ENCODE data around the gene CD2AP. TPM values are rescaled to one million over a fixed set of nuclear protein-coding genes. Genes with fewer than 3 reads are reported as not detected.
A peak's percentile ranks its signal among the peaks of the same experiment; 100 is the strongest.

Gene CD2AP
- total and polyA plus RNA-seq, 9 of the 15 experiments (the other 6 are each of a cell fraction or from before 2014, with no cell fraction given) = 9.4 to 69.7 (median 38.7) TPM

DNA sequence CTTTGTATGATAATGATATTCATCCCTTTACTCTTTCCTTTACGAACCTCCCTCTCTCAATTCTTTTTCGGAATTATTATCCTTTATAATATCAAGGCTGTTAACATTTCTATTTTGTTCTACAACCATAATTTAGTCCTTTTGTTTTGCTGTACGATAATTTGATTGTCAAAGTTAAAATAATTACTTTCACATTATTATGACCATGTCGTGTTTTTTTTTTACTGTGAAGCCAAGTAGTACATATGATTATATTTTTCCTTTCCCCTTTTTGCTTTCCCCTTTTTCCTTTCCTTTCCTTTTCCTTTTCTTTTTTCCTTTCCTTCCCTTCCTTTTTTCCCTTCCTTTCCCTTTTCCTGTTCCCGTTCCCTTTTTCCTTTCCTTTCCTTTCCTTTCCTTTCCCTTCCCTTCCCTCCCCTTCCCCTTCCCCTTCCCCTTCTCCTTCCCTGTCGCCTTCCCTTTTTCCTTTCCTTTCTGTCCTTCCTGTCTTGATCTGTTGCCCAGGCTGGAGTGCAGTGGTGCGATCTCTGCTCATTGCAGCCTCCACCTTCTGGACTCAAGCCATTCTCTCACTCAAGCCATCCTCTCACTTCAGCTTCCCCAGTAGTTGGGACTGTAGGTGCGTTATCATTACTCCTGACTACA, 19.5 kb downstream of the CD2AP start (continued):
- TF ChIP-seq, protein P1, sequence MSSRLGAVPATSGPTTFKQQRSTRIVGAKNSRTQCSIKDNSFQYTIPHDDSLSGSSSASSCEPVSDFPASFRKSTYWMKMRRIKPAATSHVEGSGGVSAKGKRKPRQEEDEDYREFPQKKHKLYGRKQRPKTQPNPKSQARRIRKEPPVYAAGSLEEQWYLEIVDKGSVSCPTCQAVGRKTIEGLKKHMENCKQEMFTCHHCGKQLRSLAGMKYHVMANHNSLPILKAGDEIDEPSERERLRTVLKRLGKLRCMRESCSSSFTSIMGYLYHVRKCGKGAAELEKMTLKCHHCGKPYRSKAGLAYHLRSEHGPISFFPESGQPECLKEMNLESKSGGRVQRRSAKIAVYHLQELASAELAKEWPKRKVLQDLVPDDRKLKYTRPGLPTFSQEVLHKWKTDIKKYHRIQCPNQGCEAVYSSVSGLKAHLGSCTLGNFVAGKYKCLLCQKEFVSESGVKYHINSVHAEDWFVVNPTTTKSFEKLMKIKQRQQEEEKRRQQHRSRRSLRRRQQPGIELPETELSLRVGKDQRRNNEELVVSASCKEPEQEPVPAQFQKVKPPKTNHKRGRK (tag; IDR thresholded peaks at IDR 0.05) = peak; percentile 98
- peak; percentile 67; the same call in 1 of the 2 replicates for TF ChIP-seq NFIC (IDR thresholded peaks at IDR 0.05)
- 0 out of 4 replicates have a peak, but pooled peaks of 1 of the 2 experiments have one; percentile 18 for TF ChIP-seq FOXK2 (conservative IDR thresholded peaks at IDR 0.05 in 1 of 2, IDR thresholded peaks at IDR 0.05 in 1 of 2; ENCODE audit: low read depth in 2 of 2)
- TF ChIP-seq SUPT5H (IDR thresholded peaks at IDR 0.05) = peak; percentile 38
- TF ChIP-seq MTF1 (CRISPR knock-in tag; IDR thresholded peaks at IDR 0.05; ENCODE audit: borderline replicate concordance) = no peak
- TF ChIP-seq MCM7 (IDR thresholded peaks at IDR 0.05) = peak in 1 of 2 experiments; percentile 92; a peak in 1 of 4 replicates
- peak; percentile 16 for TF ChIP-seq TAF9B (IDR thresholded peaks at IDR 0.05; ENCODE audit: partially characterized antibody)
- TF ChIP-seq, protein P2, sequence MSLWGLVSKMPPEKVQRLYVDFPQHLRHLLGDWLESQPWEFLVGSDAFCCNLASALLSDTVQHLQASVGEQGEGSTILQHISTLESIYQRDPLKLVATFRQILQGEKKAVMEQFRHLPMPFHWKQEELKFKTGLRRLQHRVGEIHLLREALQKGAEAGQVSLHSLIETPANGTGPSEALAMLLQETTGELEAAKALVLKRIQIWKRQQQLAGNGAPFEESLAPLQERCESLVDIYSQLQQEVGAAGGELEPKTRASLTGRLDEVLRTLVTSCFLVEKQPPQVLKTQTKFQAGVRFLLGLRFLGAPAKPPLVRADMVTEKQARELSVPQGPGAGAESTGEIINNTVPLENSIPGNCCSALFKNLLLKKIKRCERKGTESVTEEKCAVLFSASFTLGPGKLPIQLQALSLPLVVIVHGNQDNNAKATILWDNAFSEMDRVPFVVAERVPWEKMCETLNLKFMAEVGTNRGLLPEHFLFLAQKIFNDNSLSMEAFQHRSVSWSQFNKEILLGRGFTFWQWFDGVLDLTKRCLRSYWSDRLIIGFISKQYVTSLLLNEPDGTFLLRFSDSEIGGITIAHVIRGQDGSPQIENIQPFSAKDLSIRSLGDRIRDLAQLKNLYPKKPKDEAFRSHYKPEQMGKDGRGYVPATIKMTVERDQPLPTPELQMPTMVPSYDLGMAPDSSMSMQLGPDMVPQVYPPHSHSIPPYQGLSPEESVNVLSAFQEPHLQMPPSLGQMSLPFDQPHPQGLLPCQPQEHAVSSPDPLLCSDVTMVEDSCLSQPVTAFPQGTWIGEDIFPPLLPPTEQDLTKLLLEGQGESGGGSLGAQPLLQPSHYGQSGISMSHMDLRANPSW (CRISPR knock-in tag; IDR thresholded peaks at IDR 0.05) = no peak
- TF ChIP-seq LARP7 (IDR thresholded peaks at IDR 0.05) = peak; percentile 99
- peak; percentile 62; the same call in 1 of the 2 replicates for TF ChIP-seq DPF2 (IDR thresholded peaks at IDR 0.05)
- 0 out of 2 replicates have a peak, but pooled peaks have one; percentile 54 for TF ChIP-seq ZC3H8 (IDR thresholded peaks at IDR 0.05)
- no peak for TF ChIP-seq ZNF140 (CRISPR knock-in tag; IDR thresholded peaks at IDR 0.05)
- TF ChIP-seq, protein P3, sequence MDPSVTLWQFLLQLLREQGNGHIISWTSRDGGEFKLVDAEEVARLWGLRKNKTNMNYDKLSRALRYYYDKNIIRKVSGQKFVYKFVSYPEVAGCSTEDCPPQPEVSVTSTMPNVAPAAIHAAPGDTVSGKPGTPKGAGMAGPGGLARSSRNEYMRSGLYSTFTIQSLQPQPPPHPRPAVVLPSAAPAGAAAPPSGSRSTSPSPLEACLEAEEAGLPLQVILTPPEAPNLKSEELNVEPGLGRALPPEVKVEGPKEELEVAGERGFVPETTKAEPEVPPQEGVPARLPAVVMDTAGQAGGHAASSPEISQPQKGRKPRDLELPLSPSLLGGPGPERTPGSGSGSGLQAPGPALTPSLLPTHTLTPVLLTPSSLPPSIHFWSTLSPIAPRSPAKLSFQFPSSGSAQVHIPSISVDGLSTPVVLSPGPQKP (CRISPR knock-in tag; IDR thresholded peaks at IDR 0.05) = no peak
- peak; percentile 62; the same call in 1 of the 2 replicates for TF ChIP-seq TOE1 (IDR thresholded peaks at IDR 0.05; ENCODE audit: borderline replicate concordance)
- TF ChIP-seq TOE1 (CRISPR knock-in tag; IDR thresholded peaks at IDR 0.05; ENCODE audit: borderline replicate concordance, low read depth) = no peak
- TF ChIP-seq ASH1L (IDR thresholded peaks at IDR 0.05; ENCODE audit: borderline replicate concordance, low read depth, partially characterized antibody) = peak; percentile 31
- 0 out of 2 replicates have a peak, but pooled peaks have one; percentile 28 for TF ChIP-seq NCOA1 (IDR thresholded peaks at IDR 0.05; ENCODE audit: low read depth)
- 0 out of 2 replicates have a peak, but pooled peaks have one; percentile 61 for TF ChIP-seq ZNF316 (IDR thresholded peaks at IDR 0.05)
- TF ChIP-seq ELF4 (CRISPR knock-in tag; IDR thresholded peaks at IDR 0.05) = 0 out of 2 replicates have a peak, but pooled peaks have one; percentile 57
- peak; percentile 80; the same call in 1 of the 2 replicates for TF ChIP-seq CC2D1A (IDR thresholded peaks at IDR 0.05)
- peak; percentile 53 for TF ChIP-seq MTA2 (IDR thresholded peaks at IDR 0.05; ENCODE audit: low read depth)
- TF ChIP-seq GATAD2A (IDR thresholded peaks at IDR 0.05) = peak; percentile 82; the same call in 1 of the 2 replicates
- TF ChIP-seq FOXA1 (IDR thresholded peaks at IDR 0.05; ENCODE audit: borderline replicate concordance) = no peak
- TF ChIP-seq NFRKB (IDR thresholded peaks at IDR 0.05; ENCODE audit: low read depth) = 0 out of 2 replicates have a peak, but pooled peaks have one; percentile 34
- TF ChIP-seq, protein P4, sequence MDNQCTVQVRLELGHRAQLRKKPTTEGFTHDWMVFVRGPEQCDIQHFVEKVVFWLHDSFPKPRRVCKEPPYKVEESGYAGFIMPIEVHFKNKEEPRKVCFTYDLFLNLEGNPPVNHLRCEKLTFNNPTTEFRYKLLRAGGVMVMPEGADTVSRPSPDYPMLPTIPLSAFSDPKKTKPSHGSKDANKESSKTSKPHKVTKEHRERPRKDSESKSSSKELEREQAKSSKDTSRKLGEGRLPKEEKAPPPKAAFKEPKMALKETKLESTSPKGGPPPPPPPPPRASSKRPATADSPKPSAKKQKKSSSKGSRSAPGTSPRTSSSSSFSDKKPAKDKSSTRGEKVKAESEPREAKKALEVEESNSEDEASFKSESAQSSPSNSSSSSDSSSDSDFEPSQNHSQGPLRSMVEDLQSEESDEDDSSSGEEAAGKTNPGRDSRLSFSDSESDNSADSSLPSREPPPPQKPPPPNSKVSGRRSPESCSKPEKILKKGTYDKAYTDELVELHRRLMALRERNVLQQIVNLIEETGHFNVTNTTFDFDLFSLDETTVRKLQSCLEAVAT (IDR thresholded peaks at IDR 0.05) = peak in 1 of 2 experiments; percentile 88; a peak in 2 of 4 replicates
